ENCODE measurements around the gene UHRF2. TPM values are rescaled to one million over a fixed set of nuclear protein-coding genes. Genes with fewer than 3 reads are reported as not detected.
A peak's percentile ranks its signal among the peaks of the same experiment; 100 is the strongest.

UHRF2 gene
- total and polyA plus RNA-seq, 2 of the 13 experiments (the other 11 are each of a cell fraction or from before 2014, with no cell fraction given) = 42.1 to 44.2 TPM

DNA sequence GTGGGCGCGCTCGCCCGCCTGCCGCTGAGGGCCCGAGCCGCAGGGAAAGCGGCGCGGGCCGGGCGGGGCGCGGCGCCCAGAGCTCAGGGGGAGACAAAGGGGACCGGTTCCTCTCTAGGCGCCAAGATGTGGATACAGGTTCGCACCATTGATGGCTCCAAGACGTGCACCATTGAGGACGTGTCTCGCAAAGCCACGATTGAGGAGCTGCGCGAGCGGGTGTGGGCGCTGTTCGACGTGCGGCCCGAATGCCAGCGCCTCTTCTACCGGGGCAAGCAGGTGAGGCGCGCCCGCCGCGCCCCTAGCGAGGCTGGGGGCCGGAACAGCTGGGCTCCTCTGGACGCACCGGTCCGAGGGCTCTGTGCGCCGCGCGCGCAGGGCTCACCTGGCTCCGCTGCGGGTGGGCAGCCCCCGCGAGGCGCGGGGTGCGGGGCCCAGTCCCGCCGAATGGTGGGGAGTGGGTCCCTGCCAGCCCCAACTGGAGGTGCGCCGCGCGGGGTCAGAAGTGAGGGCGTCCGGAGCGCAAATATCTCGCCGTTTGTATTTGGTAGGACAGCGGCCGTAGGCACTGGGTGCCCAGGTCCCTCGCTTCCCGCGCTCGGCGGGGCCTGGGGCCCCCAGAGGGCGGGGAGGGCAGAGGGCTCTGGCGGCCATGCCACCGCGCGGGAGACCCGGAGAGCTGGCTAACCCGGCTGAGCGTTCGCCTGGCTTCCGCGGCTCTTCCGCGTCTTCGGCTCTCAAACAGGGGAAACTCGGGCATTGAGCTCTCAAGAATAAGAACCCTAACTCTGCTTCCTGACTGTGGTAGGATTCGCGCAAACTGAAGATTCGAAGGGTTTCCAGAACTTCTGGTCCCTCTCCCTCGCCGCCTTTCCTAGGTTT is 607 bp downstream of the UHRF2 start (continued):
- TF ChIP-seq, protein P1, sequence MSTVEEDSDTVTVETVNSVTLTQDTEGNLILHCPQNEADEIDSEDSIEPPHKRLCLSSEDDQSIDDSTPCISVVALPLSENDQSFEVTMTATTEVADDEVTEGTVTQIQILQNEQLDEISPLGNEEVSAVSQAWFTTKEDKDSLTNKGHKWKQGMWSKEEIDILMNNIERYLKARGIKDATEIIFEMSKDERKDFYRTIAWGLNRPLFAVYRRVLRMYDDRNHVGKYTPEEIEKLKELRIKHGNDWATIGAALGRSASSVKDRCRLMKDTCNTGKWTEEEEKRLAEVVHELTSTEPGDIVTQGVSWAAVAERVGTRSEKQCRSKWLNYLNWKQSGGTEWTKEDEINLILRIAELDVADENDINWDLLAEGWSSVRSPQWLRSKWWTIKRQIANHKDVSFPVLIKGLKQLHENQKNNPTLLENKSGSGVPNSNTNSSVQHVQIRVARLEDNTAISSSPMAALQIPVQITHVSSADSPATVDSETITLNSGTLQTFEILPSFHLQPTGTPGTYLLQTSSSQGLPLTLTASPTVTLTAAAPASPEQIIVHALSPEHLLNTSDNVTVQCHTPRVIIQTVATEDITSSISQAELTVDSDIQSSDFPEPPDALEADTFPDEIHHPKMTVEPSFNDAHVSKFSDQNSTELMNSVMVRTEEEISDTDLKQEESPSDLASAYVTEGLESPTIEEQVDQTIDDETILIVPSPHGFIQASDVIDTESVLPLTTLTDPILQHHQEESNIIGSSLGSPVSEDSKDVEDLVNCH (CRISPR knock-in tag; IDR thresholded peaks at IDR 0.05) = no peak
- TF ChIP-seq MED1 (CRISPR knock-in tag; IDR thresholded peaks at IDR 0.05) = no peak
- TF ChIP-seq FIP1L1 (IDR thresholded peaks at IDR 0.05; ENCODE audit: borderline replicate concordance, insufficient read depth, low read depth, low read length) = no peak
- TF ChIP-seq POLR2A (IDR thresholded peaks at IDR 0.05; ENCODE audit: insufficient read depth in 1 of 2, low read depth in 2 of 2, low read length in 2 of 2) = 0 out of 4 replicates have a peak, but pooled peaks have one; percentile 4 to 5
- TF ChIP-seq, protein P2, sequence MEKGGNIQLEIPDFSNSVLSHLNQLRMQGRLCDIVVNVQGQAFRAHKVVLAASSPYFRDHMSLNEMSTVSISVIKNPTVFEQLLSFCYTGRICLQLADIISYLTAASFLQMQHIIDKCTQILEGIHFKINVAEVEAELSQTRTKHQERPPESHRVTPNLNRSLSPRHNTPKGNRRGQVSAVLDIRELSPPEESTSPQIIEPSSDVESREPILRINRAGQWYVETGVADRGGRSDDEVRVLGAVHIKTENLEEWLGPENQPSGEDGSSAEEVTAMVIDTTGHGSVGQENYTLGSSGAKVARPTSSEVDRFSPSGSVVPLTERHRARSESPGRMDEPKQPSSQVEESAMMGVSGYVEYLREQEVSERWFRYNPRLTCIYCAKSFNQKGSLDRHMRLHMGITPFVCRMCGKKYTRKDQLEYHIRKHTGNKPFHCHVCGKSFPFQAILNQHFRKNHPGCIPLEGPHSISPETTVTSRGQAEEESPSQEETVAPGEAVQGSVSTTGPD (CRISPR knock-in tag; IDR thresholded peaks at IDR 0.05) = no peak
- TF ChIP-seq, protein P3, sequence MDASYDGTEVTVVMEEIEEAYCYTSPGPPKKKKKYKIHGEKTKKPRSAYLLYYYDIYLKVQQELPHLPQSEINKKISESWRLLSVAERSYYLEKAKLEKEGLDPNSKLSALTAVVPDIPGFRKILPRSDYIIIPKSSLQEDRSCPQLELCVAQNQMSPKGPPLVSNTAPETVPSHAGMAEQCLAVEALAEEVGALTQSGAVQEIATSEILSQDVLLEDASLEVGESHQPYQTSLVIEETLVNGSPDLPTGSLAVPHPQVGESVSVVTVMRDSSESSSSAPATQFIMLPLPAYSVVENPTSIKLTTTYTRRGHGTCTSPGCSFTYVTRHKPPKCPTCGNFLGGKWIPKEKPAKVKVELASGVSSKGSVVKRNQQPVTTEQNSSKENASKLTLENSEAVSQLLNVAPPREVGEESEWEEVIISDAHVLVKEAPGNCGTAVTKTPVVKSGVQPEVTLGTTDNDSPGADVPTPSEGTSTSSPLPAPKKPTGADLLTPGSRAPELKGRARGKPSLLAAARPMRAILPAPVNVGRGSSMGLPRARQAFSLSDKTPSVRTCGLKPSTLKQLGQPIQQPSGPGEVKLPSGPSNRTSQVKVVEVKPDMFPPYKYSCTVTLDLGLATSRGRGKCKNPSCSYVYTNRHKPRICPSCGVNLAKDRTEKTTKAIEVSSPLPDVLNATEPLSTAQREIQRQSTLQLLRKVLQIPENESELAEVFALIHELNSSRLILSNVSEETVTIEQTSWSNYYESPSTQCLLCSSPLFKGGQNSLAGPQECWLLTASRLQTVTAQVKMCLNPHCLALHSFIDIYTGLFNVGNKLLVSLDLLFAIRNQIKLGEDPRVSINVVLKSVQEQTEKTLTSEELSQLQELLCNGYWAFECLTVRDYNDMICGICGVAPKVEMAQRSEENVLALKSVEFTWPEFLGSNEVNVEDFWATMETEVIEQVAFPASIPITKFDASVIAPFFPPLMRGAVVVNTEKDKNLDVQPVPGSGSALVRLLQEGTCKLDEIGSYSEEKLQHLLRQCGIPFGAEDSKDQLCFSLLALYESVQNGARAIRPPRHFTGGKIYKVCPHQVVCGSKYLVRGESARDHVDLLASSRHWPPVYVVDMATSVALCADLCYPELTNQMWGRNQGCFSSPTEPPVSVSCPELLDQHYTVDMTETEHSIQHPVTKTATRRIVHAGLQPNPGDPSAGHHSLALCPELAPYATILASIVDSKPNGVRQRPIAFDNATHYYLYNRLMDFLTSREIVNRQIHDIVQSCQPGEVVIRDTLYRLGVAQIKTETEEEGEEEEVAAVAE (CRISPR knock-in tag; IDR thresholded peaks at IDR 0.05; ENCODE audit: borderline replicate concordance) = no peak
- TF ChIP-seq ZNF446 (CRISPR knock-in tag; IDR thresholded peaks at IDR 0.05) = no peak; the same call in 1 of the 2 replicates
- no peak for TF ChIP-seq SUZ12 (IDR thresholded peaks at IDR 0.05; ENCODE audit: low read depth, low read length)
- no peak for TF ChIP-seq NPAS2 (CRISPR knock-in tag; IDR thresholded peaks at IDR 0.05; ENCODE audit: borderline replicate concordance)
- TF ChIP-seq, protein P4, sequence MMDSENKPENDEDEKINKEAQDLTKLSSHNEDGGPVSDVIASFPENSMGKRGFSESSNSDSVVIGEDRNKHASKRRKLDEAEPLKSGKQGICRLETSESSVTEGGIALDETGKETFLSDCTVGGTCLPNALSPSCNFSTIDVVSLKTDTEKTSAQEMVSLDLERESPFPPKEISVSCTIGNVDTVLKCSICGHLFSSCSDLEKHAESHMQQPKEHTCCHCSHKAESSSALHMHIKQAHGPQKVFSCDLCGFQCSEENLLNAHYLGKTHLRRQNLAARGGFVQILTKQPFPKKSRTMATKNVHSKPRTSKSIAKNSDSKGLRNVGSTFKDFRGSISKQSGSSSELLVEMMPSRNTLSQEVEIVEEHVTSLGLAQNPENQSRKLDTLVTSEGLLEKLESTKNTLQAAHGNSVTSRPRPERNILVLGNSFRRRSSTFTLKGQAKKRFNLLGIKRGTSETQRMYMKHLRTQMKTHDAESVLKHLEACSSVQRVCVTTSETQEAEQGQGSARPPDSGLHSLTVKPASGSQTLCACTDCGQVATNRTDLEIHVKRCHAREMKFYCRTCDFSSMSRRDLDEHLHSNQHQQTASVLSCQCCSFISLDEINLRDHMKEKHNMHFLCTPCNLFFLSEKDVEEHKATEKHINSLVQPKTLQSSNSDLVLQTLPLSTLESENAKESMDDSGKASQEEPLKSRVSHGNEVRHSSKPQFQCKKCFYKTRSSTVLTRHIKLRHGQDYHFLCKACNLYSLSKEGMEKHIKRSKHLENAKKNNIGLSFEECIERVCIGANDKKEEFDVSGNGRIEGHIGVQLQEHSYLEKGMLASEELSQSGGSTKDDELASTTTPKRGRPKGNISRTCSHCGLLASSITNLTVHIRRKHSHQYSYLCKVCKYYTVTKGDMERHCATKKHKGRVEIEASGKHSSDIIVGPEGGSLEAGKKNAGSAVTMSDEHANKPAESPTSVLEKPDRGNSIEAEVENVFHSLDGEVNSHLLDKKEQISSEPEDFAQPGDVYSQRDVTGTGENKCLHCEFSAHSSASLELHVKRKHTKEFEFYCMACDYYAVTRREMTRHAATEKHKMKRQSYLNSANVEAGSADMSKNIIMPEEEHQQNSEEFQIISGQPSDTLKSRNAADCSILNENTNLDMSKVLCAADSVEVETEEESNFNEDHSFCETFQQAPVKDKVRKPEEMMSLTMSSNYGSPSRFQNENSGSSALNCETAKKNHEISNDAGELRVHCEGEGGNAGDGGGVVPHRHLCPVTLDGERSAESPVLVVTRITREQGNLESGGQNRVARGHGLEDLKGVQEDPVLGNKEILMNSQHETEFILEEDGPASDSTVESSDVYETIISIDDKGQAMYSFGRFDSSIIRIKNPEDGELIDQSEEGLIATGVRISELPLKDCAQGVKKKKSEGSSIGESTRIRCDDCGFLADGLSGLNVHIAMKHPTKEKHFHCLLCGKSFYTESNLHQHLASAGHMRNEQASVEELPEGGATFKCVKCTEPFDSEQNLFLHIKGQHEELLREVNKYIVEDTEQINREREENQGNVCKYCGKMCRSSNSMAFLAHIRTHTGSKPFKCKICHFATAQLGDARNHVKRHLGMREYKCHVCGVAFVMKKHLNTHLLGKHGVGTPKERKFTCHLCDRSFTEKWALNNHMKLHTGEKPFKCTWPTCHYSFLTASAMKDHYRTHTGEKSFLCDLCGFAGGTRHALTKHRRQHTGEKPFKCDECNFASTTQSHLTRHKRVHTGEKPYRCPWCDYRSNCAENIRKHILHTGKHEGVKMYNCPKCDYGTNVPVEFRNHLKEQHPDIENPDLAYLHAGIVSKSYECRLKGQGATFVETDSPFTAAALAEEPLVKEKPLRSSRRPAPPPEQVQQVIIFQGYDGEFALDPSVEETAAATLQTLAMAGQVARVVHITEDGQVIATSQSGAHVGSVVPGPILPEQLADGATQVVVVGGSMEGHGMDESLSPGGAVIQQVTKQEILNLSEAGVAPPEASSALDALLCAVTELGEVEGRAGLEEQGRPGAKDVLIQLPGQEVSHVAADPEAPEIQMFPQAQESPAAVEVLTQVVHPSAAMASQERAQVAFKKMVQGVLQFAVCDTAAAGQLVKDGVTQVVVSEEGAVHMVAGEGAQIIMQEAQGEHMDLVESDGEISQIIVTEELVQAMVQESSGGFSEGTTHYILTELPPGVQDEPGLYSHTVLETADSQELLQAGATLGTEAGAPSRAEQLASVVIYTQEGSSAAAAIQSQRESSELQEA (CRISPR knock-in tag; IDR thresholded peaks at IDR 0.05; ENCODE audit: not compliant biosample characterization) = no peak
- no peak for TF ChIP-seq TBP (CRISPR knock-in tag; IDR thresholded peaks at IDR 0.05)
